NCI-H748 (cell line): Measurements from ENCODE around the gene CTH.
"Not testable (repeated sequence)": the region's sequence is repeated elsewhere in the genome, so short reads cannot be mapped to it uniquely, and the experiment has no call there.

ENCODE experiments used
- DNase-seq: peaks from one replicate; lab custom pipeline; 2025; ENCODE audit not compliant: unreplicated experiment; lab: John Stamatoyannopoulos, UW

The CTH gene

GRCh38 chr1:70410604-70411359 is at the start of gene CTH:
Gene CTH (plus strand): TSS chr1:70411268. CDS start chr1:70411416, 148 bp downstream.
- peak; percentile 97 for DNase-seq

DNA sequence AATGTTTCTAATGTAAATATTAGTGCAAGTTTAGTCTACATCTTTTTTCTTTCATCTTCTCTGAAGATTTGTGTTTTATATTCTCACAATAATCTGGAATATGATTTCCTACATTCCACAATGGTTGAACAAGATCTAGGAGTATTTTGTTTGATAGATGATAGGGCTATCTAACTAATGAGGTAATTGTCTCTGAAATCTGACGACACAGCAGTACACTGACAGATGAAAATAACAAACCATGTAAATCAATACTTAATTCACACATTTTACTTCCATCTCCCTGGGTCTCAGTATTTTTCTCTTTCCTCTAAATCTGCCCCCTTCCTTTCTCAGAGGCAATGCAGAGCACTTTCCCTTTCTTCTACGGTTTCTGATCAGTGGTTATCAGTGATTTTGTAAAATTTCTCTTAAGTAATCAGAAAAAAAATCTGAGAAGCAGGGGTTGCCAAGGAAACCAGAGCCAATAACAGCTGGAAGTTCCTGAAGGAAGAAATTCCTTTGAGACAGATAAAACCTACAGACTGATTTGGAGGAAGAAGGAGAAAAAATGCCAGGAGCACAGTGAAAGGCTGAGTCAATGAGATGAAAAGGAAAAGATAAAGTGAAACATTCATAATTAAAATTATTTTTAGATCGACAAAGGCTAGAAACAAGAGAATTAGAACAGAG is 49.2 kb upstream of the CTH start:
- no peak for DNase-seq

GRCh38 chr1:70364439-70364838 is 46.6 kb upstream of the CTH start:
- no peak for DNase-seq

DNA sequence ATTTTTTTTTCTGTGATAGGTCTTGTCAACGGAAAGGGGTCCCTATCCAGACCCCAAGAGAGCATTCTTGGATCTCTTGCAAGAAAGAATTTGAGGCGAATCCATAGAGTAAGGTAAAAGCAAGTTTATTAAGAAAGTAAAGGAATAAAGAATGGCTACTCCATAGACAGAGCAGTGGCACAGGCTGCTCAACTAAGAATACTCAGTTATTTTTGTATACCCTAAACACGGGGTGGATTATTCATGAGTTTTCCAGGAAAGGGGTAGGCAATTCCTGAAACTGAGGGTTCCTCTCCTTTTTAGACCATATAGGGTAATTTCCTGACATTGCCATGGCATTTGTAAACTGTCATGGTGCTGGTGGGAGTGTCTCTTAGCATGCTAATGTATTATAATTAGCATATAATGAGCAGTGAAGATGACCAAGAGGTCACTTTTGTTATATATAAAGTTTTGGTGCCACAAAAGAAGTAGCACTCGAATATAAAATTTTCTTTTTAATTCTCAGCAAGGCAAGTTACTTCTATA is 44.6 kb upstream of the CTH start:
- not testable (repeated sequence) for DNase-seq

DNA sequence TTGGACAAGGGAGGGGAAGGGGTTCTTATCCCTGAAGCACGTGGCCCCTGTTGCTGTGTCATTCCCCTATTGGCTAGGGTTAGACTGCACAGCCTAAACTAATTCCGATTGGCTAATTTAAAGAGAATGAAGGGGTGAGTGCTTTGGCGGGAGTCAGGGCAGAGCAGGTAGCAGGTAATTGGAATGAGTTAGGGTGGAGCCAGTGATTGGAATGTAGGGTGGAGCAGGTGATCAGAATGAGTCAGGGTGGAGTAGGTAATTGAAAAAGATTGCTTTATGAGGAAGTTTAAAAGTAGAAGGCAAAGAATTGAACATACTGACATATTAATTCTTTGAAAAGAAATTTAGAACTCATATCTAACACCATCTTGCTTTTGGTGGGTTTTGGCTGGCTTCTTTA is 44.1 kb upstream of the CTH start:
- DNase-seq: peak; percentile 7

DNA sequence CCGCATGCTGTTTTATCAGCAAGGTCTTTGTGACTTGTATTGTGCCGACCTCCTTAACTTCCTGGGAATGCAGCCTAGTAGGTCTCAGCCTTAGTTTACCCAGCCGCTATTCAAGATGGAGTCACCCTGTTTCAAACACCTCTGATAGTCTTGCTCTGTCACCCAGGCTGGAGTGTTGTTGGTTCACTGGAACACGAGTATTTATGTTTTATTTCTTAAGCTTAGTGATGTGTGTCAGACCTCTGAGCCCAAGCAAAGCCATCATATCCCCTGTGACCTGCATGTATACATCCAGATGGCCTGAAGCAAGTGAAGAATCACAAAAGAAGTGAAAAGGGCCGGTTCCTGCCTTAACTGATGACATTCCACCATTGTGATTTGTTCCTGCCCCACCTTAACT is 43.7 kb upstream of the CTH start:
- not testable (repeated sequence) for DNase-seq

GRCh38 chr1:70371586-70371985 is 39.5 kb upstream of the CTH start:
- DNase-seq: not testable (repeated sequence)

DNA sequence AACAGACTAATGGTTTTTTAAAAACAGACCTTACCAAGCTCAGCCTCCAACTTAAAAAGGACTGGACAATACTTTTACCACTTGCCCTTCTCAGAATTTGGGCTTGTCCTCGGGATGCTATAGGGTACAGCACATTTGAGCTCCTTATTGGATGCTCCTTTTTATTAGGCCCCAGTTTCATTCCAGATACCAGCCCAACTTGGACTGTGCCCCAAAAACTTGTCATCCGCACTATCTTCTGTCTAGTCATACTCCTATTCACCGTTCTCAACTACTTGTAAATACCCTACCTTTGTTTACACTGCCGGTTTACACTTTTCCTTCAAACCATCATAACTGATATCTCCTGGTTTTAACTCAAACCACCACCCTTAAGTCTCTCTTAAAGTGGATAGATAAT is 38.6 kb upstream of the CTH start:
- no peak for DNase-seq

DNA sequence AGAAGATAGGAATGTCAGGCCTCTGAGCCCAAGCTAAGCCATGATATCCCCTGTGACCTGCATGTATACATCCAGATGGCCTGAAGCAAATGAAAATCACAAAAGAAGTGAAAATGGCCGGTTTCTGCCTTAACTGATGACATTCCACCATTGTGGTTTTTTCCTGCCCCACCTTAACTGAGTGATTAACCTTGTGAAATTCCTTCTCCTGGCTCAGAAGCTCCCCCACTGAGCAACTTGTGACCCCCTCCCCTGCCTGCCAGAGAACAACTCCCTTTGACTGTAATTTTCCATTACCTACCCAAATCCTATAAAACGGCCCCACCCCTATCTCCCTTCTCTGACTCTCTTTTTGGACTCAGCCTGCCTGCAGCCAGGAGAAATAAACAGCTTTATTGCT is 37.5 kb upstream of the CTH start:
- not testable (repeated sequence) for DNase-seq

- DNase-seq: no peak
These were observed 34.9 kb upstream of the CTH start for GRCh38 chr1:70376196-70376595.

DNA sequence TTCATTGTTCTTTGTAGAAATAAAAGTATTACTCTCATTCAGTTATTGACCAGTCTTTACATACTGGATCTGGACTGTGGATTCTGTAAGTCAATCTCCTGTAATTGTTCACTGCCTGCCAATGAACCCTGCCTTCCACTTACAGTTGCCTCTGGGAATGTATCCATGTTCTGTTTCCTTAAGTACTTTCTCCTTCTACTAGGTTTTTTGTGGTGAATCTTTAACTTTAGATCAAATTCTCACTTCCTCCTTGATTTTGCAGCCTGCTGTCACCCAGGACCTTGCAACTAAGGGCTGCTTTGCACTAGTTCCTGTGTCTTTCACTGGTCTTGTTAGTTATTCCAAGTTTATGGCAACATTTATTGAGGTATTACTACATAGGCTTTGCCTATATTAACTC is 28.4 kb upstream of the CTH start:
- DNase-seq: no peak

DNA sequence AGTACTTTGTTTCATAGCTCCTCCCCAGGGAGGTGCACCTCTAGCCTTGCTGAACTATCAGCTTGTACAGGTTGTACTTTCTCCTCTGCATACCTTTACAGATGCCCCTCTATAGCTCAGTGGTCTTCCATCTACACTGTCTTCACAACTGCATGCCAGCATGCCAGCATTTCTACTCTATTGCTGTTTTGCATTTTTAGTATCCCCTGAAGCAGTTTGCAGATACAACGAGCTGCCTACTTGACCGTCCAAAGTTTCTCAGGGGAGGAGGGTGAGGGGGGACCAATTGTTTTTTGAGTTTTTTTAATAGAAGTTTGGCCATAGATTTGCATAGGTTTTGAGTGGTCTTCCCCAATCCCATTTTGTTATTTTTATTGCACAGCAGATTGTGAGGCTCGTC is 27.6 kb upstream of the CTH start:
- DNase-seq: no peak

- DNase-seq: no peak
These were observed 26.5 kb upstream of the CTH start for GRCh38 chr1:70384542-70384941.

DNA sequence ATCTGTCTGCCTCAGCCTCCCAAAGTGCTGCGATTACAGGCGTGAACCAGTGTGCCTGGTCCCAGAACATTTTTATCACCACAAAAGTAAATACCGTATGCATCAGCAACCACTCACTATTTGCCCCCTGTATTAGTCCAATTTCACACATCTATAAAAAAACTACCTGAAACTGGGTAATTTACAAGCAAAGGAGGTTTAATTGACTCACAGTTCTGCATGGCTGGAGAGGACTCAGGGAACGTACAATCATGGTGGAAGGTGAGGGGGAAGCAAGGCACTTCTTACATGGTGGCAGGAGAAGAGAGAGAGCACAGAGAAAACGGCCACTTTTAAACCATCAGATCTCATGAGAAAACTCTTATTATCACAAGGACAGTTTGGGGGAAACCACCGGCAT is 25.6 kb upstream of the CTH start:
- no peak for DNase-seq

- DNase-seq: no peak
These were observed 24.9 kb upstream of the CTH start for GRCh38 chr1:70386121-70386520.

DNA sequence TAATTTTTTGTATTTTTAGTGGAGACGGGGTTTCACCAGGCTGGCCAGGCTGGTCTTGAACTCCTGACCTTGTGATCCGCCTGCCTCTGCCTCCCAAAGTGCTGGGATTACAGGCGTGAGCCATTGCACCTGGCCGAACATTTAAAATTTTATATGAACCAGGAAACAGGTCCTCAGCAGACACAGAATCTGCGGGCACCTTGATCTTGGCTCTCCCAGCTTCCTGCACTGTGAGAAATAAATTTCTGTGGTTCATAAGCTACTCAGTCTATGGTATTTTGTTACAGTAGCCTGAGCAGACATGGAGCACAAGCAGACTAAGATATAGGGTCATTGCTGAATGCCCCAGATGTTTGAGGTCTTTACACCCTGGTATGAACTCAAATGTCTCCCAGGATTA is 23.6 kb upstream of the CTH start:
- no peak for DNase-seq

- DNase-seq: no peak
These were observed 18.4 kb upstream of the CTH start for GRCh38 chr1:70392626-70393025.

GRCh38 chr1:70396607-70397006 is 14.5 kb upstream of the CTH start:
- DNase-seq: no peak

- DNase-seq: peak; percentile 67
These were observed 14.1 kb upstream of the CTH start for GRCh38 chr1:70397013-70397412.

DNA sequence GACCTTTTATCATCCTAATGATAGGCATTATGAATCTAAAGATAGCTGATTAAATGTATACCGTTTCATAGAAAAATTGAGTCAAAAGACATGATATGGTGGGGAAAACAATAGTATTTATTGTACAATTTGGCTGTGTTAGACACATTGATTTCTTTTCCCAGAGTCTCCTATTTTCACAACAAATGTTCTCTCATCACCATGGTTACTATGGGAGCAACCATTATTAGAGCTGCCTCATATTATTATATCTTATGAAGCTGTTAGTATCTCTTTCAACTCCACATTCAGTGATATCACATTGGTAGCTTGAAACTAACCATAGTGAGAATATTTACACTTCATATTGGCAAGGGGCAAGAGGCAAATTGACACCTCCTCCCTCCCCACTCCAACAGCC is 10.7 kb upstream of the CTH start:
- DNase-seq: no peak

DNA sequence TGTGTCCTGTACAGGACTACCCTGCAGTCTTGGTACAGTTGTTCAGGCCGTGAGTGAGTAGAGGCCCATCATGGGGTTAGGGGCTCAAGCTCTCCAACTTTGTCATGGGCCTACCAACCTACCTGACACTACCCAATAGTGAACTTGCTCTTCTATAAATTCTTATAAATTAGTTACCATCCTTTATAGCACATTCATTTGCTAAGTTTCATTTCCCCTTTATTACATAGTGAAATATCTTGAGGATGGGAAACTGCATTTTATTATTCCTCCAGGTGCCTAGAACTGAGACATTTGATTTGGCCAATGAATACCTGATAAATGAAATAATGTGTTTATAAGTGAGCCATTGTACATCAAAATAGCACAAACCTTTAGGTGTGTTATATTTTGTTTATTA is 9.1 kb upstream of the CTH start:
- DNase-seq: no peak

DNA sequence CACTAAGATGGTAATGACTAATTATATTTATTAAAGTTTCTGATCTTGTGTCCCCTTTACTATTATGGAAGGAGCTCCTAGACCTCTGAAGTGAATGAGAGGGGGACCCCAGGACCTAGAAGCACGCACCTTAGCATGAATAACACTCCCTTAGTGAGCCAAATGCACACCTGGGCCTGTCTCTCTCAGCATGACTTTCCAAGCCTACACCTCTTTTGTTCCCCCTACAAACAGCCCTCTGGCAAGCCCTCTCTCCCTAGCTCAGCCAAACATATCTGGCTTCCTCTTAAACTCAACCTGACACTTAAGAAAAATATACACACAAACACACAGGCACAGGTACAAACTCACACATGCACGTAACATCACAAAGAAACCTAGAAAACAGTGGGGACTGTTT is 7.3 kb upstream of the CTH start:
- DNase-seq: no peak
